ENCODE measurements around the gene IGFL4.

IGFL4 gene

DNA sequence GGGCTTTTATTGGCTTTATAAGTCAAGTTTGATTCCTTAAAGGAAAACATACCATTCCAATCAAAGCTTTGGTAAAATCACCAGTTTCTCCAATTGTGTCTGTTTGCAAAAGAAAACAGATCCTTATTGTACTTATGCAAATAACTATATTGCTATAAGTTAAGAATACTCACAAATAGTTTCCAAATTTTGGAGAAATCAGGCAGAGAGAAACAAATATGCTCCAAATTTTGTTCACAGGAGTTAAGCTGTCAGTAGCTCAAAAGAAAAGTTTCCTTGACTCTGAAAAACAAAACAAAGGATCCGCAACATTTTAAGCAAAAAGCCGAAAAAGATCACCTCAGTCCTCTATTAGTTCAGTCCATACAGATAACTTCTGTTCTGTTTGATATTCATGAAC, 19.2 kb upstream of the IGFL4 start:
- DNase-seq, result no peak

DNA sequence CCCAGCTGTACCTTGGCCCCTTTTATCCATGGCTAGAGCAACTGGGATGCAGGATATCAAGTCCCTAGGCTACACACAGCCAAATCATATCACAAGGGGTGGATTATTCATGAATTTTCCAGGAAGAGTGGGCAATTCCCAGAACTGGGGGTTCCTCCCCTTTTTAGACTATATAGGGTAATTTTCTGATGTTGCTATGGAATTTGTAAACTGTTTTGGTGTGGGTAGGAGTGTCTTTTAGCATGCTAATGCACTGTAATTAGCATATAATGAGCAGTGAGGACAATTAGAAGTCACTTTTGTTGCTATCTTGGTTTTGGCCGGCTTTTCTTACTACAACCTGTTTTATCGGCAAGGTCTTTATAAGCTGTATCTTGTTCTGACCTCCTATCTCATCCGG, 18.0 kb upstream of the IGFL4 start:
- DNase-seq, result no peak

DNA sequence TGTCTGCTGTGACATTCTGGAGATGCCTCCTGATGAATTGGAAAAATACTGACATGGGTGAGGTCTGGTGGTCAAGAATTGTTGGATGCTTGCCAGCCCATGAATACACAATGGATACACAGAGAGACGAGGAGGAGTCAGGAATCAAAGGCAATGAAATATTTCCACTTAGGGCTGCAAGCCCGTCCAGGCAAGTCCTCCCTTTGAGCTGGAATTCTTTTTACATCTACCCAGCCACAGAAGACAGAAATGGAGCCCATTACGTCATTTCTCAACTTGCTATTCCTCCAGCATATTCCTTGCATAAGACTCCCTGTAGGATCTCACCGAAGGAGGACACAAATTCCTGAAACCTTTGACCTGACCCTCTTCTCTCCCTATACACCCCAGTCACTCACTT, 15.7 kb upstream of the IGFL4 start:
- DNase-seq, result no peak

DNA sequence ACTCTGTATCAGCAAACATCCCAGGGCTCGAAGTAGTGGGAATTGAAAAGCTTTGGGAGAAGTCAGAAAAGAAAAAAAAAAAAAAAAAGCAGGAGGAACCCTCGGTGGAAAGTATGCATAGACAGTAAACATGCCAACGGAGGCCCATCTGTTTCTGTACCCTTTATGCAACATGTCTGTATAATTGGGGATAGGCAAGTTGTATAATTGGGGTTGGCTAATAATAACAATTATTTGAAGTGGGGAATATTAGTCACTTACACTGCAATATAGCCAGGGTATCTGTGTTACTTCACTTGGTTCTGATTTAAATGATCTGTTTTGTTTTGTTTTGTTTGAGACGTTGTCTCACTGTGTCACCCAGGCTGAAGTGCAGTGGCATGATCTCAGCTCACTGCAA, 12.1 kb upstream of the IGFL4 start:
- DNase-seq, result no peak

DNA sequence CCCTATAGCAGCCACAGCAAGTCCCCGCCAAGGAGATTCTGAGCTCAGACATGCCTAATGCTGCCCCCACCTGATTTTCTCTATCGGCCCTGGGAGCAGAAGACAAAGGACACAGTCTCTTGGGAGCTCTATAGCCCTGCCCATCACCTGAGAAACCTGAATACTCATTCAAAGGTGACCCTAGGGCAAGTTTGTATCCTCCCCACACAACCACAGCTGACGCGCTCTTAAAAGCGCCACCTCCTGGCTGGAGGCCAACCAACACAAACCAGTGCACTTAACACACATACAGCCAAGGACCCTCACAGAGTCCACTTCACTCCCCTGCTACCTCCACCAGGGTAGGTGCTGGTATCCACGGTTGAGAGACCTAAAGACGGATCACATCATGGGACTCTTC, 8.8 kb upstream of the IGFL4 start:
- no peak for DNase-seq

DNA sequence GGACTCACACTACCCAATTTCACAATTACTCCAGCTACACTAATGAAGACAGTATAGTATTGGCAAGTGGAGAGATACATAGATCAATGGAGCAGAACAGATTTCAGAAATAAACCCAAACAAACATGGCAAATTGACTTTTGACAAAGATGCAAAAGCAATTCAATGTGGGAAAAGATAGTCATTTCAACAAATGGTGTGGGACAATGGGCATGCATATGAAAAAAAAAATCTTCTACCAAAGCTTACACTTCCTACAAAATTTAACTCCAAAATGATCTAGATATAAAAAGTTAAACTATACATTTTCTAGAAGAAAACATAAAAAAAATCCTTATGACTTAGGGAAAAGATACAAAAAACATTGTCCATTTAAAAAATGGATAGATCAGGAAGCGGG, 2.7 kb upstream of the IGFL4 start:
- no peak for DNase-seq

DNA sequence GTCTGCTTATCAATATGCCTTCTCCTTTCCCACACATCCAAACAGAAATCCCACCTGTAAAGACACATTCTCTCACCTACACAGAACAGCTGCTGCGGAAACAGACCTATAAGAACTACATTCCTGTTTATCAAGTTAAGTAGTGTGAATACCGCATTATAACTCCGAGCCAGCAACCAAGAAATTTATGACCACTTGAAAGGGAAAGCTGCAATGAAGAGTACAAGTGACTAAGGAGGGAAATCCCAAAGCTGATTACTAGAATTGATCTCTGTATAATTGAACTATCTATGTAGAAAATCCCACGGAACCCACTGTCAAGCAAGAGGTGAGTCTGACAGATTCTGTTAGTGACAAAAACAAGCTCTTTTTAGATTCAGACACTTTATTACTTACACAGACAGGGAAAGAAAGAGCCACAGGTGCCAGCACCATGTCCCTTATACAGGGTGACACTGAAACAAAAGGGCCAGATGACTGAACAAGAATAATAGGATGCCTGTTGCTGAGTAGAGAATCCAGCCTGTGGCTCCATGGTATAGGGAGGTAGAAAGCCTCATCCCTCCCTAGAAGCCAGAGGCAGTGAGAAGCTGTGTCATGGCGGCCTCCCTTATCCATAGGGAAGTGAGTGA, 1.6 kb upstream of the IGFL4 start:
- no peak for DNase-seq

DNA sequence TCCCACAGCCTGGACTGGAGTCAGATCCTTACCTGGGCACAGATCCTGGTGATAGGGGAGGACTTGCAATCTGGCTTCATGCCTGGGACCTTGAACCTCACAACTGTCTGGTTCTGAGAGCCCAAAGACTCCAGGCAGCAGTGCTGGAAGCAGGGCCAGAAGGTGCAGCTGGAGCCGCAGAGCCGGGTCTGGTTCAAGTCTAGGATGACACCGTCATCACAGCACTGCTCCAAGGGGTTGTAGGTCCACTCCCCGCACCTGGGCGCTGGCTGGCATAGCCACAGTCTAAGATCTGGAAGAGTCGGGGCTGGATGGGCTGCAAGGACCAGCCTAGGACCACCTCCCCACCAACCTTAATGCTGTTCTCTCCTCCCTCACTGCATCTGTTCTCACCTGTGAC, 677 bp downstream of the IGFL4 start:
- no peak for DNase-seq

DNA sequence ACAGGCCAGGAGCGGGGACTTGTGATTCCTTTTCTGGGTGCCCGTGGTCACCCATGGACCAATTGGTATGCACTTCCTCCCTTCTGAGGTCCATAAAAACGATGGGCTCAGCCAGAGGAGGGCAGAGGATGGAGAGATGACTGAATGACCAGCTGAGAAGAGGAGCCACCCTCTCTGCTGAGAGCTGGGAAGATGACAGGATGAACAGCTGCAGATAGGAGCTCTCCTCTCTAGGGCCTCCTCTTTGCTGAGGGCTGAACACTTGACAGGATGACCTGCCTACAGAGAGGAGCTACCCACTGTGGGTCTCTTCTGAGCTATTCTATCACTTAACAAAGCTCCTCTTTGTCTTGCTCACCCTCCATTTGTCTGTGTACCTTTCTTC, 4.1 kb downstream of the IGFL4 start:
- no peak for DNase-seq

DNA sequence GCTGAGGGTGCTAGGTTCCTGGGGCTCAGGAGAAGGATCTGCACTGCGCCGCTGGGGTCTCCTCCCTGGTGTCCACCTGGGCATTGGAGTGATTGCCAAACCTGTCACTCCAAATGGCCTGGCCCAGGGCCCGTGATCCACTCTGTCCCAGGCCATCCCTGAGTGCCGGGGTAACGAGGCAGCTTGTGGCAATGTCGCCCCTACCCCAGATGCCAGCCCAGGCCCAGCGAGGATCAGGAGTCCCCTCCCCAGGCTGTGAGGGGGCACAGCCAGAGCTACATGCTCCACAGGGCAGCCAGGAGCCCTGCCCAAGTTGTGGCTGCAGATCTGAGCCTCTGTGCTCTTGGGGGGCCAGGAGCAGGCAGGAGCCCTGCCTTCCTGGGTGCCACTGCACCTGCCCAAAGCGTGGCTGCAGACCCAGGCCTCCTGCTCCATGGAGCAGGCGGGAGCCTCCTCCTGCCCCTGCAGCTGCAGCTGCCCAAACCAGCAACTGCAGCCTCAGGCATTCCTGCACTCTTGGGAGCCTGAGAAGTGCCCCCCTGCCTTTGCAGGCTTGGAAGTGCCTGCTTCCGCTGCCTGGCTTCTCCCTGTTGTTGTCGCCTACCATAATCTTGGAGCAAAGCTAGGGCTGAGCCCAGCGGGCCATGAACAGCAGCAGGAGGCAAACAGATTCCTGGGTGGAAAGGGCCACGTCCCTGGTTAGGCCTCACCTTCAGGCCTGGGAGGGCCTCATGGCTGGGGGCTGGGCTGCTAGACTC, 4.6 kb downstream of the IGFL4 start:
- DNase-seq, result no peak

DNA sequence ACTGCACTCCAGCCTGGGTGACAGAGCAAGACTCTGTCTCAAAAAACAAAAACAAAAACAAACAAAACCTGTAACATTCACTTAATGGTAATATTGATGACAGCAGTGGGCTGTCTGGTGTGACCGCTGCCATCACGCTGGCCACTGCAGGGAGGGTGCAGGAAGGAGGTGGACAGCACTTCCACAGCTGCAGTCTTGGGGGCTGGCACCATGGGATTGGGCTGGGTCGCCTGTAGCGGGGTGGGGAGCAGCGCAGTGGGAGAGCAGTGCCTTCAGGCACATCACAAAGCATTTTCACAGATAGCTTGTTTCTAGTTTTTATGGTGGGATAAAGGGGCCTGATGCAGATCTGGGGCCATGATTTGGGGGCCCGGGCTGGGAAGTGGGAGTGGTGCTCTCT, 5.3 kb downstream of the IGFL4 start:
- no peak for DNase-seq

DNA sequence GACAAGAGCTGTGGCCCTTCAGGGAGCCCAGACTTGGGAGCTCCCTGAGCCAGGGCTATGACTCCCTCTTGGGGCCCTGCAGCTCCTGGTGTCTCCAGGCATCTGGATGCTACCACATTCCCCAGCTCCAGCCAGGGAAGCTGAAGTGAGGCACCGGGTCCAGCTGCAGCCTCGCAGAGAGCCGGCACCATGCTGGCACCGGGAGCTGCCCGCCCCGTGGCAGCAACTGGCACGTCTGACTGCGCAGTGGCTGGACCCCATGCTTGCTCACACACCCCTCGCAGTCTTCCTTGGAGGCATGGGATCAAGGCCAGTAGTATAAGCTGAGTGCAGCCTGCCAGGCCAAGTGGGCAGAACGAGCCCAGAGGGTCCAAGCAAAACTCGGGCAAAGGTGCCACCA, 7.4 kb downstream of the IGFL4 start:
- DNase-seq, result no peak

DNA sequence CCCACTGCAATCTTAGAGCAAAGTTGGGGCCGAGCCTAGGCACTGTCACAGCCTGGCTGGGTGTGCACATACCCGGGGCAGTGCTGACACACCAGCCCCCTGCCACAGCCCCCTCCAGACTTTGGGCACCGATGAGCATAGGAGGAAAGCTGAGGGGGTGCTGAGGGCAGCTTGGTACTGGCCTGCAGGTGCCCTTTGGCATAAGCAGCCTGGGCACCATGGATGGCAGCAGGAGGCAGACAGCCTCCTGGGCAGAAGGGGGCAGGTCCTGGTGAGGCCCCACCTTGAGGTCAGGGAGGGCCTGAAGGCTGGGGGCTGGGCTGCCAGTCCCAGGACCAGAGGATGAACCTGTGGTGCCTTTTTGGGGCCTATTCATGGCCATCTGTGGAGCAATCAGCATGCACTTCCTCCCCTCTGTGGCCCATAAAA, 8.2 kb downstream of the IGFL4 start:
- no peak for DNase-seq

DNA sequence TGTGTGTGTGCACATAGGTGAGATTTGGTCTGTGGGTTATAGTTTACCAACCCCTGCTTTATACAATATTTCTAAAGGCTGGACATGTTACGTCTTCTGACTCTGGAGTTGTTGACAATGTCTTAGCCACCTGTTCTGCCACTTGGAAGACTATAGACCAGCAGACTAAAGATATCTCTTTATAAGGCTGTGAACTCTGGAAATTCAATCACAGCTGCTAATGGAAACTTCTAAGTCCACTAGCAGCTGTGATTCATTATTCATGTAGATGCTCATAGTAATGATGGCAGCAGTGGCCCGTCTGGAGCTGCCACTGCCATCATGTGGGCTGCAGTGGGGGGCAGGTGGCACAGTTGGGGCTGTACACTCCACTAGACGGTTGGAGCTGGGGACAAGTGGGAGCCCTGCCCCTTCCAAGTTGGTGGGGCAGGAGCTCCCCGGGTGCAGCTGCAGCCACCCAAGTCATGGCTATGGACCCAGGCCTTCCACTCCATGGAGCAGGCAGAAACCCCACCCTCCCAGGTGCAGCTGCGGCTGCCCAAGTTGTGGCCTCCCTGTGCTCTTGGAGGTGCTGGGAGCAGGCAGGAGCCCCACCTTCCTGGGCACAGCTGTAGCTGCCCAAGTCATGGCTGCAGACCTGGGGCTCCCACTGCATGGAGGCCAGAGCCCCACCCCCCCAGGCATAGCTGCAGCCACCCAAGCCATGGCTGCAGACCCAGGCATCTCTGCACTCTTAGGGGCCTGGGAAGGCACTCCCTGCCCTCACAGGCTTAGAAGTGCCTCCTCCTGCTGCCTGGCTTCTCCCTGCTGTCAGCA, 8.8 kb downstream of the IGFL4 start:
- DNase-seq, result no peak

DNA sequence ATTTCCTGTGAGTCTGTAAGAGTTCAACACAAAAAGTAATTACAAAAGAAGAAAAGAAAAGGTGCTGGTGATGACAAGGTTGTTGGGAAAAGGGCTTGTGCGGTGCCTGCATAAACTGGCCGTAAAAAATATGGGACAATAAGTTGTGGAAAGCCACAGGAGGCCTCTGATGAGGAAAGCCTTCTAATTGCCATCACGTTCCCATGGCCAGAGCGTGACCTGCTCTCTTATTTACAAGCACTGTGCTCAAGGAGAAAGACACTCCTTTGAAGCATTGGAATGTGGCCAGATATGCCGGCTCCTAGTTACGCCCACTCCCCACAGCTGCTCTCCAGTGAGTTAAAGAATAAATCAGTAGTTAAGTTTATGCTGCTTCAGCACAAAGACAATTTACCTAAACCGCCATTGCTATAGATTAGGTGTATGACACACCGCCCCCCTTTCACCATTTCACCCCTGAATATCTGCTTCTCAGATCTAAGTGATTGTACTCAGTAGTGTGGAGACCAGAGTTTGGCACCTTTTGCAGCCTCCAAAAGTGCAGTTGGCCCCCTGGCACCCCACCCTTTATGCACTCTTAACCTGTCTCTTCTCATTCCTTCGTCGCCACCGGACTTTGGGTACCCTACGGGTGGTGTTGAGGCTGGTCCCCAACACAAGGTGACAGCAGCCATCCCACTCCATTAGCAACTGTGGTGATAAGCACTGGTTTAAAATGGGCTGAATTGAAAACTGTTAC, 9.8 kb downstream of the IGFL4 start:
- no peak for DNase-seq

DNA sequence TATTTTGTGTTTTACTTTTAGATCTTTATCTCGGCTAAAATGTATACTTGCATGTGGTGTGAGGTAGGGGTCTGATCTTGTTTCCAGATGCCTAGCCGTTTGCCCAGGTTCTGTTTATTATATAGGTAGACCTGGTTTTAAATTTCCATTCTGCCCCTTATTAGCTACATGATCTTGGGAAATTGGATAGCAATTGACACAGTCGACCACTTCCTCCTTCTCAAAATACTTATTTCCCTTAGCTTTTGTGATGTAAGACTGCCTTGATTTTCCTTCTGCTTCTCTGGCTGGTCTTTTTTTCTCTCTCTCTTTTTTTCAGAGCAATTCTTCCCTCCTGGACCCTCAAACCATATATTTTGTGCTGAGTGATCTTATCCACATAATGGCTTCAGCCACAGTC, 15.0 kb downstream of the IGFL4 start:
- no peak for DNase-seq

DNA sequence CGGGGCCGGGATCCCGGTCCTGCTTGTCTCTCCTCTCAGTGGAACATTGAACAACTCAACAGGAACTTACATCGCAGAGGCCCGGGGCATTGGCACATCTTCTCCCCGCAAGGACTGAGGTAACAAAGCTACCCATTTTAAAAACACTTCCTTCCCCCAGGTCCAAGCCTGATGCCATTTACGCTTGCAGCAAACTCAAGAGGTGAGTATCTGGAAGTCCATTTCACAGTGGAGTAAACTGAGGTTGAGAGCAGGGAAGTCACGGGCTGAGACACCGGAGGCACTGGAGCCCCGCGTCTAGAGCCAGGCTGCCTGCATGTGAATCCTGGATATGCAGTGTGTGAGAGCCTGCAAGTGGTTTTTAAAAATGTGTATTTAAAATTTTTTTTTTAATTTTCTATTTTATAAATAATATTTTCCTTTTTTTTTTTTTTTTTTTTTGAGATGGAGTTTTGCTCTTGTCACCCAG, 17.5 kb downstream of the IGFL4 start:
- DNase-seq, result no peak

DNA sequence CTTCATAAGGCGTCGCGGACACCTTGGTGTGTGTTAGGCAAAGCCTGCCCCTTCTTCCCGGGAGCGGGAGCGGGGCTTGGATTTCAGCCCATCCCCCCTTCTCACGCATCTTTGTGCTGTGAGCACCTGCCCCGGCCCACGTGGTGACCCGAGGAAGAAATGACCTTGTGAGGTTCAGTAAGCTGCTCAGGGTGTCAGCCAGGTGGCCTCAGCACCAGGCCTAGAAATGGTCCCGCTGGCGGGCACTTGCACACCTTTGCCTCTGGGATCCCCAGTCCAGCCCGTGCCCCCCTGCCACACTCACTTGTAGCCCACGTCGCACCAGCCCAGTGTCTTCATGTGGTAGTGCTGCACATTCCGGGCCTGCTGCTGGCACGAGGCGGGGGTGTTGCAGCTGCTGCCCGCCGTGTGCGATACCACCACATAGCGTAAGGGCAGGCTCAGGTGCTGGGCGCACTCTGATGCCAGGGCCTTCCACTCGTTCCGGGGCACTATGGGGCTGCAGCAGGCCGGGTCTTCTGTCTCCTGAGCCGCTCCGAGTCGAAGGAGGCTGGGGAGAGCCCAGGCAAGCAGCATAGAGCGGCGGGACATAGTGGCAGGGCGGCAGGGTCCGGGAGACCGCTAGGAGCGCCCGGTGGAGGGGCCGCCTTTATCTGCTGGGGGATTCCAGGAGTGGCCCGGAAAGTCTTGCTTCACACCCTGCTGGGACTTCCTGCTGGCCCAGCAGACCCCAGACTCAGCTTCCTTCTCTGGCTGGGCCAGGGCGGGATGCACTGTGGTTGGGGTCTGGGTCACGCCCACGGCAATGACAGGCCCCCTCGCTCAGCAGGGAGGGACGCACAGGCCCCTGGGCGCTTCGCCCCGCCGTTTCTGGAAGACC, 18.1 kb downstream of the IGFL4 start, which contains the start of gene PGLYRP1:
Gene PGLYRP1, minus strand, starts transcription at position 623 of the 880 bp plus-strand sequence. Its CDS starts 32 bp downstream, at position 591.
- DNase-seq, result no peak

DNA sequence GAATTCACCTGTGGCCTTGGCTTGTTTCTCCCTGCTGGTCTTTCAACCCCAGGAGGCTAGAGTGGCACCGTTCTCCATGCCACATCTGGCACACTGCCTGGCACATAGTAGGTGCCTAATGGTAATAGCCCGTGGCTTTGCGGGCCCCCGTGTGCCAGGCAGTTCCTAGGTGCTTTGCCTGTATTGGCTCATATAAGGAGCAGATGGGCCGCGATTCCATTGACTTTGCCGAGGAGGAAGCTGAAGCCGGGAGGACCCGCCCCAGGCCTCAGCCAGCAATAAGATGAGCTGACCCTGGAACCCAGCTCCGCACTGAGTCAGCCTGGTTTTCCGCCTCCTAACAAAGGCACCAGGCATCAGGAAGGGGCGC, 18.8 kb downstream of the IGFL4 start:
- DNase-seq, result no peak

DNA sequence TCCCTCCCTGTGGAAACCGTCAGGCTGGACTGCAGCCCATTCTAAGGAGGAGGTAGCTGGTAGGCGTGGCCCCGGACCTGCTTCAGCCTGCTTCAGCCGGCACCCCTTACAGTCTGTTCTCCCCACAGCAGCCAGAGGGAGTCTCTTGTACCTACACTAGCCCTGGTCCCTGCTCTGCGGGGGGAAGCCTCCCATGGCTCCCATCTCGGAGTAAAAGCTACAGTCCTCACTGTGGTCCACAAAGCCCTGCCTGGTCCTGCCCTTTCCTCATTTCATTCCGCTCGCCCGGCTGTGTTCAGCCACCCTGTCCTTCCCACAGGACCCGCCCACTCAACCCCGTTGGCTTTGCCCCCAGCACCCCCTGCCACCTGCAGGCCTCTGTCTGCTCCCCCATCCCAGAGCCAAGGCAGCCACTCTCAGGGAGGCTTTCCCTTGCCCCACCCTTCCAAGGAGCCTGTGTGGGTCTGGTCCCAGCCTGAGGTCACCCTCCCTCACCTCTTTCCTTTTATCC, 19.2 kb downstream of the IGFL4 start:
- DNase-seq, result no peak

DNA sequence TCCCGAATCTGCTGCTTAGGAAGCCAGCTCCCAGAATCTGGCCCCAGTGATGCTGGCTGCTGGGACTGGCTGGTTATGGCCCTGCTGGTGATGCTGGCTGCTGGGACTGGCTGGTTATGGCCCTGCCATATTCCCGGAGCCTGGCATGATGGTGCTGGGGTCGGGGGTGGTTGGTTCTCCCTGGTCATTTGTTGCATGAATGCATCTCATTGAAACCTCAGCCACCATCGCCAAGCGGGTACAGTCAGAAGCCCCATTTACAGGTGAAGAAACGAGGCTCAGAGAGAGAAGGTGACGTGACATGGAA, 20.0 kb downstream of the IGFL4 start:
- DNase-seq, result no peak

DNA sequence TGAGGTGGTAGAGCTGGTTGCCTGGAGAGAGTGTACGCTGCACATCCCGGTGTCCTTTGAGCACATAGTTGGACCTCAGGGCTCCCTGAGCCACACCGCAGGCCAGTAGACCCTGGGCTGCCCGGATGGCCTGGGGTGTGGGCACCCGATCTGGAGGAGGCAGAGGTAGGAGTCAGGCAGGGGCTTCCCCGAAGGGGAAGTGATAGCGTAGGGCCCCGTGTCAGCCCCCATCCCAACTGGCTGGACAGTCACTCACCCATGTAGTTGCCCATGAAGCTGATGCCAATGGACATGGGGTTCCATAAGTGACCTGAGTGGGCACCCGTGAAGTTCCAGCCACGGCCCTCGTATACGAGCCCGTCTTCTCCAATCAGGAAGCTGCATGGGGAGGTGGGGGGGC, 21.5 kb downstream of the IGFL4 start:
- no peak for DNase-seq

Measured in effector CD8-positive, alpha-beta T cell (primary cell).